HCEC 1CT (cell line): ENCODE measurements around the gene ZNF555.
A peak's percentile ranks its signal among the peaks of the same experiment; 100 is the strongest.

ENCODE experiments used
- DNase-seq: peaks from one replicate; pipeline ENCODE4 v3.0.0-alpha.2; 2017

Gene ZNF555

DNA sequence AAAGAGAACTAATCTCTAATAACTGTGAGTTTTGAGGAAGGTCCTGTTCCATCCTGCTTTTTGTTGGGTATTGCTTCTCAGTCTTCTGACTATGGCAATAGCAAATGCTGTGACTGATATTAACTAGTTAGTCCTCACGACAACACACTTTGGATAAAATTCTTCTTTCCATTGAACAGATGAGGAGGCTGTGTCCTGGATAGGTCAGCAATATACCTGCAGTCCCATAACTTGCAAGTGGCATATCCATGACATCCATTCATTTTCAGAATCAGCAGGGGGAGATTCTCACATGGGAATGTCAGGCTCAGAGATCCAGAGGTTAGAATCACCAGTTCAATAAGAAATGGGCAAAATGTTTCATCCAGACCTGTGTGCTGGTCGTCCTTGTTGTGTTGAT, 14.3 kb upstream of the ZNF555 start:
- DNase-seq: no peak

DNA sequence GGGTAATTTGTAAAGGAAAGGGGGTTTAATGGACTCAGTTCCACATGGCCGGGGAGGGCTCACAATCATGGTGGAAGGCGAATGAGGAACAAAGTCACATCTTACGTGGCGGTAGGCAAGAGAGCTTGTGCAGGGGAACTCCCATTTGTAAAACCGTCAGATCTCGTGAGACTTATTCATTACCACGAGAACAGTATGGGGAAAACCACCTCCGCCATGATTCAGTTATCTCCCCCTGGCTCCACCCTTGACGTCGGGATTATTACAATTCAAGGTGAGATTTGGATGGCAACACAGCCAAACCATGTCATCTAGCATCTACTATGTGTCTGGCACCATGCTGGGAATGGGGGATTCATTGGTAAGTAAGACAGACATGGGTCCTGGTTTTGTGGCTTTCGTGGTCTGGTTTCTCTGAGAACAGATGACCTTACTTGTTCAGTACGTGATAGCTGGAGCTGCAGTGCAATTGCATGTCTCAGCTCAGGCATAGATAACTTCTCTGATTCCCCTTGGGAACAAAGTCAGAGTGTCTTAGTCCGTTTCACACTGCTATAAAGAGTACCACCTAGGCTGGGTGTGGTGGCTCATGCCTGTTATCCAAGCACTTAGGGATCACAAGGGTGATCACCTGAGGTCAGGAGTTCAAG, 13.3 kb upstream of the ZNF555 start:
- no peak for DNase-seq

DNA sequence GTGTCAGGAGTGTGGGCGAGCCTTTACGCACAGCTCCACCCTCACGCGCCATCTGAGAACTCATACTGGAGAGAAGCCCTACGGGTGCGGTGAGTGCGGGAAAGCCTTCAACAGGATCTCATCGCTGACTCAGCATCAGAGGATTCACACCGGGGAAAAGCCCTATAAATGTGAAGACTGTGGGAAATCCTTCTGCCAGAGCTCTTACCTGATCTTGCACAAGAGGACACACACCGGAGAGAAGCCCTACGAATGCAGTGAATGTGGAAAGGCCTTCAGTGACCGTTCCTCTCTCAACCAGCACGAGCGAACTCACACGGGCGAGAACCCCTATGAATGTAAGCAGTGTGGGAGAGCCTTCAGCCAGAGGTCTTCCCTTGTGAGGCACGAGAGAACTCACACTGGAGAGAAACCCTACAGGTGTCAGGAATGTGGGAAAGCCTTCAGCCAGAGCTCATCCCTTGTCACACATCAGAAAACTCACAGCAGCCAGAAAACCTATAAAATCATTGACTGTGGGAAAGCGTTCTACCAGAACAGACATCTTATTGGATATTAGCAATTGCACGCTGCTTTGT, 6.9 kb upstream of the ZNF555 start:
- DNase-seq: no peak

DNA sequence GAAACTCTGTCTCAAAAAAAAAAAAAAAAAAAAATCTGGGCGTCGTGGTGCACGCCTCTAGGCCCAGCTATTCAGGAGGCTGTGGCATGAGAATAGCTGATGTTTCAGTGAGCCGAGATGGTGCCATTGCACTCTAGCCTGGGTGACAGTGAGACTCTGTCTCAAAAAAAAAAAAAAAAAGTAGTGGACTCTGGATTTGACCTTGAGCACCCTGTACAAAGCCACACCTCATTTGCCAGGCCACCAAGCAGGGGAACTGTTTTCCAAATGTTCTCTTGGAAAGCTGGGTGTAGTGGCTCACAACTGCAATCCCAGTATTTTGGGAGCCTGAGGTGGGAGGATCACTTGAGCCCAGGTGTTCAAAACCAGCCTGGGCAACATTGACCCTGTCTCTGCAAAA, 3.8 kb upstream of the ZNF555 start:
- no peak for DNase-seq

DNA sequence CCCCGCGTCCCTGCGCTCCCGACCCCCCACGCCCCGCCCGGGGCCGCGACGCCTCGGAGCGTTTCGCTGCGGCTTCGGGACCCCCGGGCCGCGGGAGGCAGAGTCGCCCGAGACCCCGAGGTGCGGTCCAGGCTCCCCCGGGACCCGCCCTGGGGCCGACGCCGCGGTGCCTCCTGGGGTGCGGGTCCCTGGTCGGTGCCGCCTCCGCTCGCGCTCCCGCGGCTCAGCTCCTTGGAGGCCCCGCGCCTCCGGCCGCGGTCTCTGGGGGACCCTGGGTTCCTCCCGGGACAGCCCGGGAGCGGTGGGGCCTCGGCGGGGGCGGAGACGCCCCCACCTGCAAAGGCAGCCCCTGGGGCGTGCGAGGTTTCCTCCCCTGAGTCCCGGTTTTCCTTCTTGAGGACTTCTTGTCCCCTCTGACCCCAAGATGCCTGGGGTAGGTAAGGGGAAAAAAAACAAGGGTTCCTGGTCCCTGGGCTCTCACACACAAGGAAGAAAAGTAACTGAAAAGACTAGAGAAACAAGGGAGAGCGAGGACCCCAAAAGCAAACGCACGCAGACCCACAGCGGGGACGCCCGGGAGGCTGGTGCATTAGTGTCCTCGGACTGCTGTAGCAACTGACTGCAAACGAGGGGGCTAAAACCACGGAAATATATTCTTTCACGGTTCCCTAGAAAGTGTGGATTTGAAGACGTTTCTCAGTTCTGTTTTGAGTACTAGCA, 740 bp downstream of the ZNF555 start:
- no peak for DNase-seq

DNA sequence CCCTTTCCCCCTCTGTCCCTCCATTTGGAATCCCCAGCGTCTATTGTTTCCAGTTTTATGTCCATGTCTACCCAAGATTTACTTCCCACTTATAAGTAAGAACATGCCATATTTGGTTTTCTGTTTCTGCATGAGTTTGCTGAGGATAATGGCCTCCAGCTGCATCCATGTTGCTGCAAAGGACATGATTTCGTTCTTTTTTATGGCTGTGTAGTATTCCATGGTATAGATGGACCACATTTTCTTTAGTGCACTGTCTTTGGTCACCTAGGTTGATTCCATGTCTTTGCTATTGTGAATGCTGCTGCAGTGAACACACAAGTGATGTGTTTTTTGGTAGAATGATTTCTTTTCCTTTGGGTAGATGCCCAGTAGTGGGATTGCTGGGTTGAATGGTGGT, 3.8 kb downstream of the ZNF555 start:
- no peak for DNase-seq

DNA sequence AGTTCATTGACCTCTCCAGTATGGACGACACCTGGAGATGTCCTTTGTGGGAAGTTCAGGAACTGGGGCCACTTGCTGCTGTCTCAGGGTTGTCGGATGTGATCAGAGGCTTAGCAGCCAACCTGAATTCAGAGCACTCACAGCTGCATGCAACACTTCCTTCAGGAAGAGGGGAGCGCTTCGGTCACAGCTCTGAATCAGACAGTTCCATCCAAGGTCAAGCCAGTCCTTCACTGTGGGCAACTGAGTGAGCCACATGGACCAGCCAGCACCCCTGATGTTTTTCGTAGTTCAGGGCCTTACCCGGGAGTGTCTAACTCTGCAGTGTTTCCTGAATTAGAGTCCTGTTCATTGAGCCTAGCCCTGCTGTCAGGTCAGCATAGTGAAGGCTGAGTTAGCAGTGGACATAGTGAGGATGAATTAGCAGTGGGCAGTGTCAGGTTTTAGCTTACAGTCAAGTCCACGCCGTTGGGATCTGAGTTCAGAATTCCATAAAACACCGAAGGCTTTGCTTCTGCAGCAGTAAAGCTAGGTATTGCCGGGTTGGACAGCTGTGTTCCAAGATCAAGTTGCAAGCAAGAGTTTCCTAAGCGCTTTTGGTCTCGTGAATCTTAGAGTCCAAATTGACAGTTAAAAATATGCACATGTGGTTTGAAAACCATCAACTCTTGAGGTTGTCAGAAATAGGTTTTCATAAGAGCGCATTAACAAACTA, 5.1 kb downstream of the ZNF555 start:
- no peak for DNase-seq

DNA sequence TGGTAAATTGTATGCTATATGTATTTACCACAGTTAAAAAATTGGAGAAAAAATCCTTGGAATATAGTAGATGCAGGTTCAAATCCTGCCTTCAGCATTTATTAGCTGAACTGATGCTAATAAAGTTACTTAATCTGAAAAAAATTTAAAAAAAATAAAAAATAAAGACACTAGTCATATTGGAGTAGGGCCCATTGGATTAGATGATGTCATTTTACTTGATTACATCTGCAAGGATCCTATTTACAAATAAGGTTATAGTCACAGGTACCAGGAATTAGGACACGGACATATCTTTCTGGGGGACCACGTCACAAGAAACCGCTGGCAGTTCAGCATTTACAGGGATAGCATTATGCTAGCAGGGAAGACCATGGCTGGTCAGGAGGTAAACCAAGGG, 6.2 kb downstream of the ZNF555 start:
- DNase-seq: no peak

DNA sequence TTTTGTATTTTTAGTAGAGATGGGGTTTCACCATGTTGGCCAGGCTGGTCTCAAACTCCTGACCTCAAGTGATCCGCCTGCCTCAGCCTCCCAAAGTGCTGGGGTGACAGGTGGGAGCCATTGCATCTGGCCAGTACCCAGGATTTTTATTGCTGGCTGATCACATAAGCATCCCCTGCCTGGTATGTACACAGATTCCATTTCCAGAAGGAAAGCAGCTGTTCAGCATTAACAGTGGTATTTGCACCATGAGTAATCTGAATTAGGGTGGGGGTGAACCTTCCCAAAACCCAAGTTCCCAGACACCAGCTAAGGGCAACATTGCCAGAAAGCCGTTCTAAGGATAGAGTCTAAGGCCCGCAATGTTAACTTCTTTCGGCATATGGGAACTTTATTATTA, 7.3 kb downstream of the ZNF555 start:
- DNase-seq: peak; percentile 22

DNA sequence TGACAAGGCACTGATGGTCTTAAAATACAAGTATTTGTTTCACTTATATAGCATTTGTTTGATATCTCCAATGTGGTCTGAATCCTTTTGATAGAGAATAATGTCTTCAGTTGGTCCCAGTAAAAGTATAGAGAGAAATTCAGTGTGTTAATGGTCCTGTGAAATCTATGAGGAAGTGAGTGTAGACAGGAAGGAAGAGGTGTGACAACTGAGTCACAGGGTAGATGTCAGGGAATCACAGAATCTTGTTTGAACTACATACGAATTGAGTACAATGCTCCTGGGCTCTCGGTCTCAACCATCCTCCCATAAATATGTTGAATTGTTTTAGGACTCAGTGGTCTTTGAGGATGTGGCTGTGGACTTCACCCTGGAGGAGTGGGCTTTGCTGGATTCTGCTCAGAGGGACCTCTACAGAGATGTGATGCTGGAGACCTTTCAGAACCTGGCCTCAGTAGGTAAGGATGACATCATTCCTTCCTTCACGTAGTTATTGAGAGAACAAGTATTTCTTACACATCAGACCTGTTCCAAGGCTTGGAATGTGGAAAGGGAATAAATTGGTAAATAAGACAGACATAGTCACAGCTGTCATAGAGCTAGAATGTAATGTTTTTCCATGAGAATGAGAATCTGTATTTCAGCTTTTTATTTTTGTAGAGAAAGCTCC, 9.1 kb downstream of the ZNF555 start:
- no peak for DNase-seq

DNA sequence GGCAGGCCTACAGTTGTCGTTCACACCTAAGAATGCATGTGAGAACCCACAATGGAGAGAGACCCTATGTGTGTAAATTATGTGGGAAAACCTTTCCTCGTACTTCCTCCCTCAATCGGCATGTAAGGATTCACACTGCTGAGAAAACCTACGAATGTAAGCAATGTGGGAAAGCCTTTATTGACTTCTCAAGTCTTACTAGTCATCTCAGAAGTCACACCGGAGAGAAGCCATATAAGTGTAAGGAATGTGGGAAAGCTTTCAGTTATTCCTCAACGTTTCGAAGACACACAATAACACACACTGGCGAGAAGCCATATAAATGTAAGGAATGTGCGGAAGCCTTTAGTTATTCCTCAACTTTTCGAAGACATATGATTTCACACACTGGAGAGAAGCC, 11.3 kb downstream of the ZNF555 start:
- DNase-seq: no peak

DNA sequence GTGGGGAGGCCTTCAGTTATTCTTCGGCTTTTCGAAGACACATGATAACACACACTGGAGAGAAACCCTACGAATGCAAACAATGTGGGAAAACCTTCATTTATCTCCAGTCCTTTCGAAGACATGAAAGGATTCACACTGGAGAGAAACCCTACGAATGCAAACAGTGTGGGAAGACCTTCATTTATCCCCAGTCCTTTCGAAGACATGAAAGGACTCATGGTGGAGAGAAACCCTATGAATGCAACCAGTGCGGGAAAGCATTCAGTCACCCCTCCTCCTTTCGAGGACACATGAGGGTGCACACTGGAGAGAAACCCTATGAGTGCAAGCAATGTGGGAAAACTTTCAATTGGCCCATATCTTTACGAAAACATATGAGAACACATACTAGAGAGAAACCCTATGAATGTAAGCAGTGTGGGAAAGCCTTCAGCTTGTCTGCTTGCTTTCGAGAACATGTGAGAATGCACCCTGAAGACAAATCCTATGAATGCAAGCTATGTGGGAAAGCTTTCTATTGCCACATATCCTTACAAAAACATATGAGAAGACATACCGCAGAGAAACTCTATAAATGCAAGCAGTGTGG, 11.8 kb downstream of the ZNF555 start:
- no peak for DNase-seq

DNA sequence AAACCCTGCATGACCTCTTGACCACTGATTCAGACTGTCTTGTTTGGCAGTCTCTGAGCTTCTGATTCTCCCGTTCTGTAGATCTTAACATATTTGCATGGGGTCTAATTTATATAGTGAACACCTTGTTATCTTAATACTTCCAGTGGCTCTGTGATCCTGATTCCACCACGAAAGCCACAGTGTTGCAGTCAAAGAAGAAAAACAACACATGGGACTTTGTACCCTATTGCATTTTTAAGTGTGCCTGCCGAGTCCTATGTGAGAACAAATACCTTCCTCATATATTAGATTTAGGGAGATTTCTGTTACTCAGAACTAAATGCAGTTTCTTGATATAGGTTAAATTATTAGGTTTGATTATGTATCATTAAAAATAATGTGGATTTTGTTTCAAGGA, 13.6 kb downstream of the ZNF555 start:
- no peak for DNase-seq

DNA sequence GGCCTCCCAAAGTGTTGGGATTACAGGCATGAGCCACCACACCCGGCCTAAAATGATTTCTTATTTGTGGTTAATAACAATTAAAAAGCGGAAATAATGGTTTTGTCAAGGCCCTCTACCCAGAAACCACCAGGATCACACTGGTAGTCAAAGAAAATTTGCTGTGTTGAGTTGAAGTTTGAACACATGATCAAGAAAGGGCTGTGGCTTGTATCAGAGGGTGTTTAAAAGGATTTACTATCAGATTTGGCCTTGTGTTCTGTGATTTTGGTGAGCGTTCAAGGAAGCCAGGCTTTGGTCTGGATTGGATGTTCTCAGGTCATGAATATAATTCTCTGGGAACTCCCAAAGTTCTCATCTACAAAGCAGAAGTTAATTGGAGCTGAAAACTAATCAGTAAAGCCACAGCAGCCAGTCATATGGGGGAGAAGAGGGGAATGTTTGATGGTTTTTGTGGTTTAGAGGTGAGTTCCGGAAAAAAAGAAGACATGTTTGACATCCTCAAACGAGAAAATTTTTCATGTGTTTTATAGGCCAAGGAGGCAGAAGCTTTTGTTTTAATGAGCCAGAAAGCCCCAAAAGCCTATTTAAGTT, 15.3 kb downstream of the ZNF555 start:
- no peak for DNase-seq

DNA sequence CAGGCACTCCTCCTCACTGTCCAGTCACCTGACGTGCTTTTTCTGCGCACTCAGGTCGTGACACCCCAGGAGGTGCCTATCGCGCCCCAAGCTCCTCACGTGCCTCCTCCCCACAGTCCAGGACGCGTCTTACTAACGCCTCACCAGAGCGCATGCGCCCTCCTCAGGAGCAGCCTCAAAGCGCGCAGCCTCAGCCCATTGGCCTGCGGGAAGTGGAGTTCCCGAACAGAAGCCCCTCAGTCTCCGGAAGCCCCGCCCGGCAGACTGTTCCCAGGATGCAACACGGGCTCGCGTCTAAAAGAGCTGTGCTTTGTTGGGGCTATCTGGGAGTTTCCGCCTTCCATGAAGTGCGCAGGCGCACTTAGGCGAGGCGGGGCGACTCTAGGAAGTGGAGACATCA, 17.6 kb downstream of the ZNF555 start:
- DNase-seq: no peak

DNA sequence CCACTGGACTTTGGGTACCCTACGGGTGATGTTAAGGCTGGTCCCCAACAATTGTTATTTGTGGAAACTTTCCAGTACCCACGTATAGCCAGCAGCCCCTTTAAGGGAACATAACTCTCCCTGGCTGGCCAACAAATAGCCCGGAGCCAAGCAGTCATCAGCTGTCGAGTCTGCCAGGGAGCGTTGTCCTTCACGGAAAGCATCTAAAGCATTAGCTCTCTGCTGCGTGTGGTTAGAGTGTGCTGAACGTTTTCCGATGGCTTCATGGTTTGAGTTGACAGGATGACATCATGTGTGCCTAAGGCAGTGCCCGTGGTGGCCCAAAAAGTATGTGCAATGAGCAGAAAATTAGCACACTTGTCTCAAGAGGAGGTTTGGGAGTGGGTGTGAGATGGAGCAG, 22.5 kb downstream of the ZNF555 start:
- no peak for DNase-seq

DNA sequence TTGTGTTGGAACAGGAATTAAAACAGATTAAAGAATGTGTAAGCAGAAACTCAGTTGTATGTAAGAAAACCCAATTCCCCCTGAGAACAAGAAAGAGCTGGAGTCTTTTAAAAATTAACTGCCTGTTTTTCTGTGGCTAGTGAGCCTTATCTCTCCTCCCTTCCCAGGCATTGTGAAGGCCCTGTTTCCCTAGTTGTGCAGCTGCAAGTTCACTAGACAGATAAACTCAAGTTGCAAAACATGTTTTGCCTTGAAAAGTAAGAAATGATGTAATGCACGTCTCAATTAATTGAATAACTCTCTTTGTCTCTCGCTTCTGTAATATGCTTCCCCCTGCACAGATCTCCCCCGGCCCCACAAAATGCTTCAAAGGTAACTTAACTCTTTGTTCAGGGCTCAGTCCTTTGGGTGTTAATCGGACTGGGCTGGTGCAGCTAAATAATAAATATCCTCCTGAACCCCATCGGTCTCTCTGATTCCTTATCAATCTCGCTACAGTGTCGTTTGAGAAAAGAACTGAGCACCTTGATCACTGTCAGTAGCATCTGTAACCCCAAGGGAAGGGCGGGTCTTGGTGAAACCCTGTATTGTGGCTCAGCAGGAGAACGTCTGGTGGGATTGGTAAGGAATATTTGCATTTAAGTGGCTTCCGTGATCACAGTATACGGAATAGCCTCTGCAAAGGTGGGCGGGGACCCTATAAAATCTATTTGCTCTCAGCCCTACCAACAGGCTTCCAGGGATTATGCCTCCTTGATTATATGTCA, 24.2 kb downstream of the ZNF555 start:
- no peak for DNase-seq

DNA sequence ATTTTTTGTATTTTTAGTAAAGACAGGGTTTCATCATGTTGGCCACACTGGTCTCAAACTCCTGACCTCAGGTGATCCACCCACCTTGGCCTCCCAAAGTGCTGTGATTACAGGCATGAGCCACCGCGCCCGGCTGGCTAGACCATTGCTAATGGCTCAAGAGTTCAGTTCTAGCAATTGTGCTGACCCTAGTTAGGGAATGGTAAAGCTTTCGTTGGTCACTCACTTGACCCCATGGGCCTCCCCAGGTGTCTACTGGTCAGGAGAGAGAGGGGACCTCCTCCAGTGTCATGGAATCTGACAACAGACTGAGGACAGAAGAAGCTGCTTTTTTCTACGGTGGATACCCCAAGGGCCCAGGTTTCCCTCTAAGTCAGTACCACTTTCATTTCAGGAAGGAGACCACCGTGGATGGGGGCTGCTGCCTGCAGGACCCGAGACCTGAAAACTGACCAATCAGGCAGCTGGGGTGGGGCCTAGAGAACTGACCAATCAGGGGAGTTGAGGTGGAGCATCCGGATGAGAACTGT, 25.3 kb downstream of the ZNF555 start:
- DNase-seq: no peak

DNA sequence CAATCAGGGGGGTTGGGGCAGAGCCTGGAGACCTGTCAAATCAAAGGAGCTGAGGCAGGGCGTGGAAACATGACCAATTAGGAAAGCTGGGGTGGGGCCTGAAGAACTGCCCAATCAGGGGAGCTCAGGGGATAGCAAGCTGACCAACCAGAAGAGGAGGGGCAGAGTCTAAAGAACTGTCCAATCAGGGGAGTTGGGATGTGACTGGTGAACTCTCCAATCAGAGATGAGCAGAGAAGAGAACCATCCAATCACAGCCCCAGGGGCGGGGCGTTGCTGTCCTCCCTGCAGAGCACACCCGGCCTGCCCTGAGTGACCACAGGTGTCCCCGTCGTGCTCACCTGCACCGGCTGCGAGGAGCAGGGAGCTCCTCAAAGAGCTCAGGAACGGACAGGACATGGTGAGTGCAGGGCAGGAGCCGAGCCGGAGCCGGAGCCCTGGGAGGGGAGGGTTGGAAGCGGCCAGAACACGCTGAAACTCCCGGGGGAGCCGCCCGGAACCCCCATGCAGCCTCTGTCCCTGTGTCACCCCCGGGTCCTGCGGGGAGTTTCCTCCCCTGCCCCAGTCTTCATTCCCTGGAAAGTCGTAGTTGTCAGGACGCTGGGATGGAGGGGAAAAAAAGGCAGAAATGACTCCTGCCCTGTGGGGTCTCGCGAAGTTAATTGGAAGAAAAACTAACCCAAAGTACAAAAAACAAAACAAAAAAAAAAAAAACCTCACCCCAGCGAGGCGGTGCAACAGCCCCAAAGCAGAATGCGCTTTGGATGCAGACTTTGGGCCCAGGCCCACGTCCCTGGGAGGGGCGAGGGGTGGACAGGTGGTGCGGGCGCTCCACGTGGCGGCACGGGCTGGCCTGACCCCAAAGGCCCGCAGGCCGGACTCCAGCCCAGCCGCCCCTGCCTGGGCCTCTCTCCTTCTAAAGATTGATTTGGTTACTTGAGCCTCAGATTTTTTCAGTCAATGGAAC, 26.0 kb downstream of the ZNF555 start, which contains the start of gene ZNF556:
ZNF556 (plus strand) TSS at position 311 of the 967 bp plus-strand sequence; CDS start at position 398, 87 bp downstream.
- DNase-seq: no peak

DNA sequence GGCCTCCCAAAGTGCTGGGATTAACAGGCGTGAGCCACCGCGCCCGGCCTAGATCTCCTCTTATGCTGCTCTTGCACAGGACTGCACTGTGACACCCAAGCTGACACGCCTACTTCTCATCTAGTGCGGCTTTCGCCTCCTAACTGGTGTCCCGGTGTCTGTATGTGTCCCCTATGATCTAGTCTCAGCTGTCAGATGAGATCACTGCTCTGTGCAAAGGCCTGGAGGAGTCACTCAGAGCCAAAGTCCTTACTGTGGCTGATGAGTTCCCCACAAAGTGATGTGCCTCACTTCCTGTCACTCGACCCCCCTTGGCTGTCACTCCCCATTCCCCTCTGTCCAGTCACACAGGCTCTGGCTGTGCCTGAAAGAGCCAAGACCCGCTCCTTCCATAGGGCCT, 28.3 kb downstream of the ZNF555 start:
- DNase-seq: no peak
